Caco-2 (cell line): ENCODE results near the gene CTDSPL. TPM values are rescaled to one million over a fixed set of nuclear protein-coding genes. Genes with fewer than 3 reads are reported as not detected.
"Not testable (repeated sequence)": the region's sequence is repeated elsewhere in the genome, so short reads cannot be mapped to it uniquely, and the experiment has no call there.

ENCODE experiments used
- BruUV-seq: library from RNA; stranded (reverse); fragments of 400-500 nt; replicated peaks from 2 replicates; lab custom pipeline; 2021; lab: Mats Ljungman, UMichigan
- CTCF ChIA-PET: fragments of 300-600 bp; sonication (Branson Sonifier 250); formaldehyde crosslinking; loops from one replicate; lab custom pipeline; 2022; ENCODE audit warnings: antibody characterized with exemption; lab: Charles Lee
- POLR2A ChIA-PET: fragments of 300-600 bp; sonication (Branson Sonifier 250); formaldehyde crosslinking; loops from one replicate; lab custom pipeline; 2022; ENCODE audit warnings: antibody characterized with exemption; lab: Charles Lee
- DNase-seq, 2 experiments: peaks; one replicate each; pipeline versions ENCODE4 v3.0.0 to v3.0.0-alpha.2; 2020 to 2022
- H3K27me3 ChIP-seq: replicated peaks from 2 replicates; pipeline ENCODE4 v1.6.0; 2011; ENCODE audit warnings: low read length; ENCODE audit not compliant: control insufficient read depth, insufficient read depth
- H3K36me3 ChIP-seq: 2 replicates; pipeline ENCODE4 v1.5.1; 2011; ENCODE audit warnings: low read length; ENCODE audit not compliant: control insufficient read depth, insufficient read depth
- H3K4me1 ChIP-seq: fragments of 250-450 bp; sonication (Bioruptor Pico); 2 replicates; pipeline ENCODE4 v1.5.1; 2020; ENCODE audit warnings: mild to moderate bottlenecking
- H3K4me3 ChIP-seq: 2 replicates; pipeline ENCODE4 v1.5.1; 2011; ENCODE audit warnings: low read depth, mild to moderate bottlenecking, control low read depth, low read length
- H3K9me3 ChIP-seq: fragments of 250-450 bp; sonication (Bioruptor Pico); 2 replicates; pipeline ENCODE4 v1.5.1; 2020; ENCODE audit warnings: mild to moderate bottlenecking, moderate library complexity
- H3K27ac Mint-ChIP-seq: one replicate; pipeline ENCODE4 v1.8.0; 2022; ENCODE audit warnings: mixed read lengths; ENCODE audit not compliant: unreplicated experiment
- H3K27me3 Mint-ChIP-seq: one replicate; pipeline ENCODE4 v1.8.0; 2022; ENCODE audit warnings: mixed read lengths; ENCODE audit not compliant: insufficient read depth, unreplicated experiment
- H3K36me3 Mint-ChIP-seq: one replicate; pipeline ENCODE4 v1.8.0; 2022; ENCODE audit warnings: mild to moderate bottlenecking, mixed read lengths; ENCODE audit not compliant: insufficient read depth, unreplicated experiment
- H3K4me1 Mint-ChIP-seq: one replicate; pipeline ENCODE4 v1.8.0; 2022; ENCODE audit warnings: low read depth, mixed read lengths; ENCODE audit not compliant: unreplicated experiment
- H3K4me3 Mint-ChIP-seq: one replicate; pipeline ENCODE4 v1.8.0; 2022; ENCODE audit warnings: mild to moderate bottlenecking, moderate library complexity, mixed read lengths; ENCODE audit not compliant: unreplicated experiment
- H3K9me3 Mint-ChIP-seq: one replicate; pipeline ENCODE4 v1.8.0; 2022; ENCODE audit warnings: mixed read lengths; ENCODE audit not compliant: unreplicated experiment
- intact Hi-C: fragments of 100-400 bp; cut with micrococcal nuclease; formaldehyde crosslinking; loops from one replicate; pipeline ENCODE4 v1.10.0; 2022; ENCODE audit not compliant: unreplicated experiment
- total RNA-seq: library from RNA; stranded (reverse); gene quantifications from 2 replicates; pipeline ENCODE4 v1.2.3, GENCODE V29; 2022
- TF ChIP-seq, protein P1 (sequence below), 2 experiments: fragments of 200-600 bp in 1 of 2; IDR thresholded peaks; 1 replicate in 1 of 2; 2 replicates in 1 of 2; pipeline versions ENCODE4 v1.5.1 to v1.8.0; 2011 to 2022; ENCODE audit warnings: antibody characterized with exemption in 1 of 2, control low read depth in 1 of 2, inconsistent platforms in 1 of 2, low read depth in 1 of 2, low read length in 1 of 2, mild to moderate bottlenecking in 1 of 2, moderate library complexity in 1 of 2; ENCODE audit not compliant: insufficient read depth in 1 of 2, severe bottlenecking in 1 of 2, unreplicated experiment in 1 of 2

Gene CTDSPL
- total RNA-seq, 1 experiment from 2014 or later: 60.9 TPM

DNA sequence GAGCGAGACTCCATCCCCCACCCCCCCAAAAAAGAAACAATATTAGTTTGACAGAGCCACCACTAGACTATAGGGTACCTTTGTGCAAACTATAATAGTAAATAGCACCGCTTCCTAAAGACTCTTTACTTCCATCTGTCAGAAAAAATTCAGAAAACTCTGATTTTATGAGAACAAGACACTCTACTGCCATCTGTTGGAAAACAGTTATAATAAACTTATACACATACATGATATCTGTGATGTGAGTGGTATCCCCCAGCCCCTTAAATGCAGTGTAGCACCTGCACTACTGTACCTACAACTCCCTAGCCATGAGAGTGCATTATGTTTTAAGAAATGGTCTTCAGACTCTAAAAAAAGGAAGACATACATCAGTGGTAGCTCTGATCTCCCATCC is 47.1 kb upstream of the CTDSPL start:
- TF ChIP-seq, protein P1, sequence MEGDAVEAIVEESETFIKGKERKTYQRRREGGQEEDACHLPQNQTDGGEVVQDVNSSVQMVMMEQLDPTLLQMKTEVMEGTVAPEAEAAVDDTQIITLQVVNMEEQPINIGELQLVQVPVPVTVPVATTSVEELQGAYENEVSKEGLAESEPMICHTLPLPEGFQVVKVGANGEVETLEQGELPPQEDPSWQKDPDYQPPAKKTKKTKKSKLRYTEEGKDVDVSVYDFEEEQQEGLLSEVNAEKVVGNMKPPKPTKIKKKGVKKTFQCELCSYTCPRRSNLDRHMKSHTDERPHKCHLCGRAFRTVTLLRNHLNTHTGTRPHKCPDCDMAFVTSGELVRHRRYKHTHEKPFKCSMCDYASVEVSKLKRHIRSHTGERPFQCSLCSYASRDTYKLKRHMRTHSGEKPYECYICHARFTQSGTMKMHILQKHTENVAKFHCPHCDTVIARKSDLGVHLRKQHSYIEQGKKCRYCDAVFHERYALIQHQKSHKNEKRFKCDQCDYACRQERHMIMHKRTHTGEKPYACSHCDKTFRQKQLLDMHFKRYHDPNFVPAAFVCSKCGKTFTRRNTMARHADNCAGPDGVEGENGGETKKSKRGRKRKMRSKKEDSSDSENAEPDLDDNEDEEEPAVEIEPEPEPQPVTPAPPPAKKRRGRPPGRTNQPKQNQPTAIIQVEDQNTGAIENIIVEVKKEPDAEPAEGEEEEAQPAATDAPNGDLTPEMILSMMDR (IDR thresholded peaks at IDR 0.05; ENCODE audit: insufficient read depth in 1 of 2, low read depth in 1 of 2, low read length in 1 of 2, severe bottlenecking in 1 of 2, unreplicated experiment in 1 of 2): no peak
- CTCF ChIA-PET: no interaction called here
- POLR2A ChIA-PET: no interaction called here
- peaks cover 7% of the 10 kb centered on the region for H3K4me1 Mint-ChIP-seq
- no peak overlapping the region for H3K27ac Mint-ChIP-seq
- H3K4me3 ChIP-seq: no peak overlapping the region
- H3K9me3 Mint-ChIP-seq: no peaks in the 10 kb centered on the region
- no peak for DNase-seq
- no peaks in the 10 kb centered on the region for H3K27me3 ChIP-seq
- intact Hi-C loops: no loop called here
- peaks cover 31% of the 10 kb centered on the region for H3K4me1 ChIP-seq
- no peak overlapping the region for H3K4me3 Mint-ChIP-seq
- BruUV-seq: no TSS peak
- no peaks in the 10 kb centered on the region for H3K9me3 ChIP-seq
- H3K27me3 Mint-ChIP-seq: no peaks in the 10 kb centered on the region
- peaks cover 7% of the 10 kb centered on the region for H3K36me3 Mint-ChIP-seq
- H3K36me3 ChIP-seq: no peaks in the 10 kb centered on the region

- H3K36me3 Mint-ChIP-seq, H3K4me3 ChIP-seq, H3K27me3 ChIP-seq, H3K4me1 Mint-ChIP-seq, H3K9me3 Mint-ChIP-seq, H3K36me3 ChIP-seq, POLR2A ChIA-PET, intact Hi-C loops, H3K27me3 Mint-ChIP-seq, H3K9me3 ChIP-seq, BruUV-seq, DNase-seq, H3K27ac Mint-ChIP-seq, H3K4me3 Mint-ChIP-seq: not testable (repeated sequence)
- CTCF ChIA-PET: interaction anchor here (0.7 kb wide), 1 partner anchor 19 kb away, joined by 3 read pairs; no protein-coding TSS in a partner anchor
- peaks cover 31% of the 10 kb centered on the region for H3K4me1 ChIP-seq
Measured at GRCh38 chr3:37815156-37815555, 46.5 kb upstream of the CTDSPL start.

DNA sequence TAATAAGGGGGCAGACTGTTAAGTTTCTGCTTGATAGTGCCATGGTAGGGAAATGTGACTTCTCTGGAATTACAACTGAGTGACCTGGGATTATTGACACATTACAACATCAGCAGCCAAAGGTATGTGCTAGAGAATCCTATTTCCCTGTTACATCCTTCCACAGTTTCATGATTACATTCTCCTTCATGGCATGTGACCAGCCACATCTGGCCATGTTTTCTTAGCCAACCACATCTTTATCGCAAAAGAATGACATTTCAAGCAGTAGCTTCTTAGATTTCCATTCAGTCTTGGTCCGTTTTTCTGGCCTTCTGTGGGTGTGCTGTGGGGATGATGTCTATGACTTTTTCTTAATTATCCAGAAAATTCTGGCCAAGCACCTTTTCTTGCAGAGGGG is 45.4 kb upstream of the CTDSPL start:
- Histone ChIP-seq H3K27me3 (no peaks in the 10 kb centered on the region), H3K36me3 (no peaks in the 10 kb centered on the region), H3K4me3 (no peak overlapping the region), H3K9me3 (no peaks in the 10 kb centered on the region), H3K4me1 (peaks cover 31% of the 10 kb centered on the region)
- TF ChIP-seq, protein P1 (IDR thresholded peaks at IDR 0.05; ENCODE audit: insufficient read depth in 1 of 2, low read depth in 1 of 2, low read length in 1 of 2, severe bottlenecking in 1 of 2, unreplicated experiment in 1 of 2): no peak
- ChIA-PET CTCF (no interaction called here), POLR2A (no interaction called here)
- H3K36me3 Mint-ChIP-seq: peaks cover 7% of the 10 kb centered on the region
- H3K4me3 Mint-ChIP-seq: no peak overlapping the region
- intact Hi-C loops: no loop called here
- H3K27me3 Mint-ChIP-seq: no peaks in the 10 kb centered on the region
- peaks cover 7% of the 10 kb centered on the region for H3K4me1 Mint-ChIP-seq
- no peak overlapping the region for H3K27ac Mint-ChIP-seq
- no TSS peak for BruUV-seq
- DNase-seq: no peak
- H3K9me3 Mint-ChIP-seq: no peaks in the 10 kb centered on the region

- Mint-ChIP-seq H3K9me3 (no peaks in the 10 kb centered on the region), H3K4me3 (no peak overlapping the region), H3K27ac (no peak overlapping the region), H3K4me1 (peaks cover 7% of the 10 kb centered on the region), H3K36me3 (peaks cover 7% of the 10 kb centered on the region), H3K27me3 (no peaks in the 10 kb centered on the region)
- no TSS peak for BruUV-seq
- CTCF ChIA-PET: no interaction called here
- H3K4me3 ChIP-seq: no peak overlapping the region
- POLR2A ChIA-PET: no interaction called here
- intact Hi-C loops: no loop called here
- TF ChIP-seq, protein P1 (IDR thresholded peaks at IDR 0.05; ENCODE audit: insufficient read depth in 1 of 2, low read depth in 1 of 2, low read length in 1 of 2, severe bottlenecking in 1 of 2, unreplicated experiment in 1 of 2): no peak
- no peak for DNase-seq
- no peaks in the 10 kb centered on the region for H3K27me3 ChIP-seq
- no peaks in the 10 kb centered on the region for H3K4me1 ChIP-seq
- no peaks in the 10 kb centered on the region for H3K36me3 ChIP-seq
- no peaks in the 10 kb centered on the region for H3K9me3 ChIP-seq
Measured at GRCh38 chr3:37819591-37819990, 42.1 kb upstream of the CTDSPL start.
